Amygdala (tissue), 56 donors: ENCODE results near the gene FBXO8.

Source experiments
- DNase-seq, 56 donors: peaks; one replicate each; lab custom pipeline; 2025; lab: John Stamatoyannopoulos, UW

Gene FBXO8

DNA sequence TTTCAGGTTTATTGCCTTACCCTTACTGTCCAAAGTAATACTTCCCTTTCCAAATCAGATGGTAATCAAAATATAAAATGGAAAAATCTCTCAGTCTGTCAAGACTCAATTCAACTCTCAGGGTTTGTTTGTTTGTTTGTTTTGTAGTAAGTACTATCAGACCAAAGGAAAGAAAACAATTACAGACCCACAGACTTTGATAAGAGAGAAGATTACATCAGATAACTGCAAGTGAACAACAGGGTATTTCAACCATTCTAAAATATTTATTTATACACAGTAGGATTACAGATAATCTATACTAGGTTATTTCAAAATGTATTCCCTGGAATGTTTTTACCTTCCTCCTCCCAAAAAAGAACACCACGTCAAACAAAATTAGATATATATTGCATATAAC lies 28.9 kb downstream of the FBXO8 start:
- DNase-seq = no peak

DNA sequence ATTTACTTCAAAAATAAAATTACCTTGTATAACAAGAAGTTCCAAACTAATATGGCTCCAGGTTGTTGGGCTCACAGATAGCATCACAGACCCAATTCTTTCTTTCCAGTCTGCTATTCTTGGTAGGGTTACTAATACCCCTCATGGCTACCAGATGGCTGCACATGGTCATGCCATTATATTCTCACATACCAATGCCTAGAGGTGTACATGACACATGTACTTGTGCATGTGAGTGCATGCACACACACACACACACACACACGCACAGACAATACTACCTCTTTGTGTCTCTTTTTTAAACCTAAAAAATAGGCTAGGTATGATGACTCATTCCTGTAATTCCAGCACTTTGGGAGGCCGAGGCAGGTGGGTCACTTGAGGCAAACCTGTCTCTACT lies 31.1 kb downstream of the FBXO8 start:
- DNase-seq = no peak

DNA sequence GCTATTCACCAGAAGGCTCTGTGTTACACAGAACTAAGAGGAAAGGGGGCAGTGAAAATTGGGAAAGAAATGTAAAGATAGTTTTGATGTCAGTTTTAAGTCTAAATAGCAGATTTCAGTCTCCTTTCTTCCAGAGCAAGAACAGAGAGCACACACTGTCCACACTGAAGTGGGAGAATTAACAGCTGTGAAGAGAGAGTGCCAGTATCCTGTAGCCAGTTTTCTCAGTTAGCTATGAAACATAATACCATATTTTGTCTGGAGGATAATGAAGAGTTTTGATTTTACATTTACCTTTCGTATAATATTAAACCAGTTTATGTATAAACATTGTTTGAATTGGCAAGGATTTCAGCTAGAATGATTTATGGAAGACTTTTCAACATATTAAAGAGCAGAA lies 35.1 kb downstream of the FBXO8 start:
- DNase-seq = no peak

DNA sequence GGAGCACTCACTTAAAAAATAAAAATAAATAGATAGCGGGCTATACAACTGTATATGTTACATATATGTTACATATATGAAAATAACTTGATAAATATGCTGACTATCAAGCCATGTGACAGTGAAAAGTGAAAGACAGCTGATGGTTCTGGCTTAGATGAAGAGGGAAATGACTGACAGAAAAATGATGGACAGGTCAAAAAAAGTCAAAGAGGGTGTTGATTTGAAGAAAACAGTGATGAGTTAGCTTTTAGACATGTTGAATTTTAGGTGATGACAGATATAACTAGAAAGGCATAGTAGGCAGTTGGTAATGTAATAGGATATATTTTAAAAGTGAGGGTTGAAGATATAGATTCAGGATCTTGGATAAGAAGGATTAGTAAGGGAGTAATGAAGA lies 37.8 kb downstream of the FBXO8 start:
- no peak for DNase-seq

DNA sequence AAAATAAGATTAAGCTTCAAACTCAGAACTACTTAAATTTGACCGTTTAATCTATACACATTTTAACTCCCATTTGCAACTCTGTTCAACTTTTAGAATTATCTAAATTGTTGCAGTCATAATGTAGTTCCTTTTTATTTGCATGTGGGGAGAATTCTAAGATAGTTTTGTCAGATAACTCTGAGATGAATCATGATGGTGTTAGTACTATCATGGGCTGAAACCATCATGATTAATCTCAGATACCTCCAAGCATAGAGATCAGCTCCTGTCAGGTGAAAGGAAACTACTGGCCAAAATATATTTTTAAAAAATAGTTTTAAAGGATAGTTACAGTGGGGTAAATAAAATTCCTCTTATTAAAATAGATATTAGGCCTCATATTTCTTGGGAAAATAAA lies 39.0 kb downstream of the FBXO8 start:
- DNase-seq = no peak

DNA sequence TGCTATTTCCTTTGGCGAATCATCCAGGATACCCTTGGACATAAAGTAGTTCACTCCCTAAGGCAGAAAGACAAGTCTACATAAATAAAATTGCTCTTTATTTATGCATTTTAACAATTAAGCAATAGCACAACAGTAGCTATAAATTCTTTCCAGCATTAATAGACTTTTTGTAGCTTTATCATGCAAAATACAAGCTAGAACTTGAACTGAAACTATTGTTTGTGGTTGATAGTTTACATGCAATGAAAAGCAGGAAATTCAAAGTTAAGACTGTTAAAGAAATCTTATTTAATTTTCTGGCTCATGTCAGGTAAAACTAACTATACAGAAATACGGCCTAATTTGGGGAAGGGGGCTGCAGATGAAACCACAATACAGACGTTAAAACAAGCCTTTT lies 42.3 kb downstream of the FBXO8 start:
- no peak for DNase-seq

DNA sequence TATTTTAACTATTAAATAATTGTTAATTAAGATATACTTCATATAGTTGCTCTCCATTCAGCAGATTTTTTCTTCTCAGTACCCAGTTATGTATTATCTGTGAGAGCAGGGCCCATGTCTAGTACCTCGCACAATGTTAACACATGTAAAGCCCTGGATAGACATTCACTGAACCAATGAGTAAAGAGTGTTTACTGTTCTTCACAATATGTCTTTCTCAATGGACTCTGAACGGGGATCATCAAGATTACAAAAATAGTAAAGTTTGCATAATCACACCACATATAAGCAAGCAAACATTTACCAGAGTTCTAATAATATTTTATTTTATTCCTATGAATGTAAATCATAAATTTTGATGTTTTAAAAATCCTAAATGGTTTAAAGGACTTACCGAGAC lies 47.1 kb downstream of the FBXO8 start:
- no peak for DNase-seq

DNA sequence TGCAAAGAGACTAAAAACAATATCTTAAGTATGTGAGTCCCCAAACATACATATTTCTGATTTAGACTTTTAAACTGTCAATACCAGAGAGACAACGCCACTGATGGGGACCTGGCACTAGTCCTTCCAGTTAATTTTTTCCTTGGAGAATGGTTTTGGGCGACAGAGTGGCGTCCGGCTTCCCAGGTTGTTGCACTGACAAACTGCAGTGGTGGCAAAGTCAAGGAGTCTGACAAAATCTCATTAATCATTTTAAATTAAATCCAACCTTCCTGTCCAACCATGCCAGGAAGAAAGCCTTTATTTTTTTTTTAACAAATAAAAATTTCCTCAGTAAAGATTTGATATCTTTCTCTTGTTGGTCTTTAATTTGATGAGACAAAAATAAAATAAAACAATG lies 52.8 kb downstream of the FBXO8 start:
- DNase-seq = no peak

DNA sequence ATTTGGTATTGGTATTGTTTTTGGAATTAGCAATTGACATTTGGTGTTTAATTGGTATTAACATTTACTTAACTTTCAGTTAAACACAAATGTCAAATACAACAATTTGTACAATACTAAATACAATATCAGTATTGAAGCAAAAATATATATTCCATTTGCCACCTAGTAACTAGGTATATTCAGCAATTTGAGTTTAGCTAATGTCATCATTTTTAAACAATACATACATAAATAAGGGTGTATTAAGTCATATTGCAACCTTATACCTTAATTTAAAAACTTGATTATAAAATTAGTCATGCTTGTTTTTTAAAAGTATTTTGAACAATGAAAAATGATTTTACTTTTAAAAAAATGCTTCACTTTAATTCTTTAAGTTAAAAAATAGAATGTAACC lies 53.3 kb downstream of the FBXO8 start:
- DNase-seq = no peak

DNA sequence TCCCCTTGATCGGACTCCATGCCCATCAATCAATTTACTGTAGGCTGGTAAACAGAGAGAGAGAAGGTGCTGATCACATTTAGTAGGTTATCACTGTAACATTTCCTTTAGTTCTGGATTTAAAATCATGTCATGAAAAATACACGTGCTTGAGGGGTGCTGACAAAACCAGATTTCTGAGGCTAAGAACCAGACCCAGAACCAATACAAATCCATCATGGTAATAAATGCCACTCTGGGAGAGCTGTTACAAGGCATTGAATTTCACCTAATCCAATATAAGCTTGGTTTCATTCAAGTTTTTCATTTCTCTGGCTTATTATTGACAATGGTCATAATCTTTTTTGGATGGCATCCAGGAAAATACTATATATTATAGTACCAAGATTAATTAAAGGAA lies 54.5 kb downstream of the FBXO8 start:
- DNase-seq = no peak

DNA sequence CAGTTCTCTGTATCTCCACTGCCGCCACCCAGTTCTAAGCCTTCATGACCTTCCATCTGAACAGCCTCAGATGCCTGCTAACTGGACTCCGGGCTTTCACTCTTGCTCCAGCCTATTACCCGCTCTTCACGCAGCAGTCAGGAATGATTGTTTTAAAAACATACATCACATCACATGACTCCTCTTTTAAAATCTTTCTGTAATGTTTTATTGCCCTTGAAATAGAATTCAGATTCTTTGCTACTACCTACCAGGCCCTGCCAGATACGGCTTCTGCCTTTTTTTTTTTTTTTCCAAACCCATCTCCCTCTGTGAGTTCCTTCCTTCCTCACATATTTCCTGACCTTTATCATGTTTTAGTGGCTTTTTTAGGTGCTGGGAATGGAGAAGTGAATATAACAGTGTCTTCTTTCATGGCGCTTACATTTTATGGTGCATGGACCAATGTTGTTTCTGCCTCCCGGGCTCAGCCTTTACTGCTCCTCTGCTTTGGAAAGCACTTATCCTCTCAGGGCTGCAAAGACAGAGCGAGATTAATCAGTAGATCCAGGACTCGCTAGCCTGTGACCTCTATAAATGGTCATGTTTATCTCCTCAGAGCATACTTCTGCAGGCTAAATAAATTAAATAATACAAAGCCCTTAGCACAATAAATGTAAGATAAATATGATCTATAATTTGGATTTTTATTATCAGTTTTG lies 58.0 kb downstream of the FBXO8 start:
- no peak for DNase-seq

DNA sequence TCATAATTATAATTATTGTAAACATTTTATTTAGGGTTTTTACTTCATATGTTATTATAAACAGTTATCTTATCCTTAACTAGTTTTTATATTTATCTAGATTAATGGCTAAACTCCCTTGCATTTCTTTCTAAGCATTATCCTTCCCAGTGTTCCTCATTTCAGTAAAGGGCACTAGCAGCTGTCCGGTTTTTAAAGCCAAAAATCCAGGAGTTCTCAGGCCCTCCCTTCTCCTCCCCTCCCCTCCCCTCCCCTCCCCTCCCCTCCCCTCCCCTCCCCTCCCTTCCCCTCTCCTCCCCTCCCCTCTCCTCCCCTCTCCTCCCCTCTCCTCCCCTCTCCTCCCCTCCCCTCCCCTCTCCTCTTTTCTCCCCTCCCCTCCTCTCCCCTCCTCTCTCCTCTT lies 58.9 kb downstream of the FBXO8 start:
- no peak for DNase-seq

DNA sequence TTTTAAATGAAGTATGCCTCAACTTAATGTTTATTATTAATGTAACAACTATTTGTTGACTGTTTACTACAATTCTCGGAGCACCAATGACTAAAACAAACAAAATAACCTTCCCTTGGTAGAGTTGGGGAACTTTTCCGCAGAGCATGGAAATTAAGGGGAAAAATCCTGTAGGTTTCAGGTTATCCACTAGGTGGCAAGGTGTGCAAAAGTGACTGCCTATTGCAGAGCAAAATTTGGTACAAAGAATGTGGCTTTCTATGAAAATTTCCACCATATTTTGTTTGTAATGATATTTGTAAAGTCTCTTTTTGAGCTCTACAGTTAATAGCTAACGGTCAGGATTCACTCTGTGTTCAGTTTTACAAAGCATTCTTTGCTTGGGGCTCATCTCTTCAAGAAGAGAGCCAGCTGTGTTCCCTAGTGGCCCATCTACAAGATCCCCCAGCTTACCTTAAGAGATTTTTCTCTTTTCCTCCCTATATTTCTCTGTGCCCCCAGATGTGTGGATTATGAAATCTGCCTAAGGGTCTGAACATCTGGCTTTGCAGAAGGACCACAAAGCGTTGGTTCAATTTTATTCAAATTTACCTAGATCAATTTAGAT lies 61.1 kb downstream of the FBXO8 start:
- no peak for DNase-seq

DNA sequence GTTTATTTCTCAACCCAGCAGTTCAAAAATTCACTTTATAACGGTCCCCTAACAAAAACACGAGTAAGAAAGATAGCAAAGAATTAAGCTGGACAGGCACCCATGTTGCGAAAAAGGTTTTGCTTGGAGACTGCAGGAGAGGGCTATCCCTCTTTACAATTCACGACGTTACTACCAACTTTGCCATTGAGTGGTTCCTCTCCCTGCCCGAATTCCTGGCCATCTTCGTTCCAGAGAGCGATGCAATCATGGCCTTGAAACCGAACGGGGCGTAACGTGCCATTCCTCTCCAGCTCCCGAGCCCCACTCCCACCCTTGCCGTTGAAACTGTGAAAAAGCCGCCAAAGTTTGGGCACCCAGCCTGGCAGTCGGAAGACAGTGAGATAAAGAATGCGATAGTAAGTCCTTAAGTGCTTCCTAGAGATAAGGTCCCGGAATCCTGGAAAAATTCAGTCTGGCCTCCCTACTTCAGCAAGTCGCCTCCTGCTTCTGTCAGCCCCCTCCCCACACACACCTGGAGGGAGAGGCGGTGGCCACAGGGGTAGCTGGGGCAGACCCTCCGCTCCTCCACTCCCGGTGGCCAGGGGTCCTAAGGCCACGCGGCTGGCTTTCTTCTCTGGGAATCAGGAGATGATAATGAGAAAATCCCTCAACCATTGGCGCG lies 65.2 kb downstream of the FBXO8 start:
- no peak for DNase-seq

DNA sequence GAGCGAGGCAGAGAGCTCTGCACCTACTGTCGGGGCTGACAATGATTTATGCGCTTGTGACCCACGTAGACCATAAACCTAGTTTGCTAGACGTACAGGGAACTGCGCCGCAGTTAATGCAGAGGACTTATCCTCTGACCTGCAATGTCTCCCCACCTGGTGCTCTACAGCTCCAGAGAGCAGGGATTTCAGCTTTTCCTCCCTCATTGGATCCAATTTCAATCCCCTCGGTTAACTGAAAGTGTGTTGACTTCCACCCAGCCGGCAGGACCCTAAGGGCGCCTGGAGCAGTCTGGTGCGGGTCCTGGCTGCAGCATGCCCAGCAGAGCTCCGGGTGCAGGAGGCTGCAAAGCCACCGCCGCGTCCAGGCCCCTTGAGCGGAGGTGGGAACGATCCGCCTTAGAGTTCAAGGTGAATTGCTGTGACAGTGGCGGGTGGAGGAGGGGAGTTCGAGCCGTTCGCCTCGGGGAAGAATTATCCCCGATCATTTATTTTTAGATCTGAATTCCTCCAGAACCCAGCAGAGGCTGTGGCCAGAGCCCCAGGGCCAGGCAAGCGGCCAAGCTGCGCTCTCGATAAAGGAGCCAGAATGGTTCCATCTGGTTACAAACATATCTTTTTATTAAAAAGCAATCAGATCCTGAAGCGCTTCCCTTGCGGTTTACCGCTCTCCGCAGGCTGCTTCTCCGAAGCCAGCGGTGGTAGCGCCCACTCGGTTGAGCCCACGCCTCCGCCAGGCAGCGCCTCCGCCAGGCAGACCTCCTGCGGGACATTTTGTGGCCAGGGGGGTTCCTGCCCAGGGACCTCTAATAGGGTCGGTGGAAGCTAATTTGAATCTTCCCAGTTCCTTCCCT lies 66.0 kb downstream of the FBXO8 start:
- DNase-seq = no peak

DNA sequence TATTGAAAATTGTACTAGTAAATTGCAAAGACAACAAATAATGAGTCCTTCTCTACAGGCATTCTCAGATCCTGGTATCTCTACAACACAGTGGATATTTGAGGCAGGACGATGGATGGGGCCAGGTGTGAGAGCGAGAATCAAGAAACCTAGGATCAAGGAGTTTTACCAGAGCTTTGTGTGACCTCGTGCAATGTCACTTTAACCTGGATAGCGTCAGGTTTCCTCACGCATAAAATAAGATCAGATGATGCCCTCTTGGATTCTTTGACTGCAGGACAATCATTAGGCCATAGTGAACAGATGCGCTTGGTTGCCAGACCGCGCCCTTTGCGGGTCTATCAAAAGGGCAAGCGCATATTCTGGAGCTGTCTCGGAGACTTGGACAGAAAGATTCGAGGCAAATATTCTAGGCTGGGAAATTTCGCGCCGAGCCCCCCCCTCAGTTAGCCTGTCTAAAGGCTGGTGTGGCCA lies 66.6 kb downstream of the FBXO8 start:
- no peak for DNase-seq

DNA sequence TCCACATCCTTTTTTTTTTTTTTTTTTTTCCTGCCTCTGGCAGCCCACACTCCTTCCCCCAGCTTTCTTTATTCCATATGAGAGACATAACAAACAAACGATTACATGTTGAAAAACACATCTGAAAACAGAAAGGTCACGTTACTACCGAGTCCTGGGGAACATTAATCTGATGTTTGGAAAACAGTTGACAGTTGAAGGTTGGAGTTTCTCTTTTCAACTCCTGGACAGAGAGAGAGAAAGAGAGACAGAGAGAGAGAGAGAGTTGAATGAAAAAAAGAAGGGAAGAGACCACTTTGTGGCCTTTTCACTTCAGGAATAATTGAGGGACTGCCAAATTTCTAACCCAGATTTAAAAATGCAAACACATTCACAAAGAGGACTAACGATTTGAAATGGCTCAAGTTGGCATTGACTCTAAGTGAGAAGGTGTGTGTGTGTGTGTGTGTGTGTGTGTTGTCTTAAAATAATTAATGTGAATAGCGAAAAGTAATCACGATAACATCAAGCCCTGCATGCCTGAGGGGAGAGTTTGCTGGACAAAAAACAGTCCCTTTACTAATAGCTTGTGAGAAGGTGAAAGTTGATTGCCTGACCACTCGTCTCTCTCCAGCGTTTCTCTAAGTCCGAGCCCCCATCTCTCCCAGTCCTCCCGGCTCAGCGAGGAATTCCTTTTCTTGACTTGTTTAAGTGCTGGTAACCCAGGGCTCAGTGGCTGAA lies 67.3 kb downstream of the FBXO8 start:
- DNase-seq = no peak

DNA sequence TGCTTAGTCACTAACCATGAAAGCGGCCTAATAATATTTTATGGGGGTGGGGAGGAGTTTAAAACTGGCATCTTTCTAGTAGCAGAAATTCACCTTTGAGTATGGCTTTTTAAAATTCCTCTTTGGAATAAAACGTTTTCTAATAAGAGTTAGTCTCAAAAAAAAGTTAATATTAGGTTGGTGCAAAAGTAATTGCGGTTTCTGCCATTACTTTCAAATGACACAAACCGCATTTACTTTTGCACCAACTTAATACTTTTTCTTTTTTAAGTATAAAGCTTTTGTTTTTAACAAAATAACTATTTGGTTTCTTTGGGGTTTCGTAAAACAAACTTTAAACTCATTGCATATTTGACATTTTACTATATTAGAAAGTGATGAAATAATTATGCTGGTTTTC lies 68.4 kb downstream of the FBXO8 start:
- no peak for DNase-seq

DNA sequence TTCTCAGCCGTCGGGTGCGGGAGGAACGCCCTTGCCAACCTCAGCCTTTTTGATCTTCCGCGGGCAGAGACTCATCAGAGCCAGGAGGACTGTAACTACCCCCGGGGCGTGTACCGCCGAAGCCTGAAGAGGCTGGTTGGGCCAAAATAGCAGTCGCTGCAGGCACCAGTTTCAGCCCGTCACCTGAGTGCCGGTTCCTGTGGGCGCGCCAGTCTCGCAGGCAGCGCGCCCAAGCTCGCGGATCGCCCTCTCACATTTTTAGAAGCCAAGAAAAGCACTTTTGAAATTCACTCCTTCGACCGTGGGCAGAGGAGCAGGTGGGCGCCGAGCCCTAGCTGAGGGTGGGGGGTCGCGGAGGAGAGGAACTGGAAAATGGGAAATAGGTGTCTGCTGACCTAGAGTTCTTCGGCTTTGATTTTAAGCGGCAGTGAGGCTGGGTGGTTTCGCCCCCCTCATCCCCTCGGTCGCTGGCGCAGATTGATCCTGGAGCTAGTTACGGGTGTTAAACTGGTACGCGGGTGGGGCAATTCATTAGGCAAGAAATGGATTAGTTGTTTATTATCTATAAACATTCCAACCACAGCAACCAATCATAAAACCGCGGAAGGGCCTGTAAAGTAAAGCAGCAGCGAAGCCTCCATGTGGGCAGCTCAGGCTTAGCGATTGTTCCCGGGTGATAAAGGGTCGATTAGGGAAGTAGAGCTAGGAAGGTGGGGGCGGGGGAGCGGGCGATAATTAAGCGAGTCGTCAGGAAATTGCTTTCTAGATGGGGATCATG lies 69.2 kb downstream of the FBXO8 start:
- DNase-seq = no peak

DNA sequence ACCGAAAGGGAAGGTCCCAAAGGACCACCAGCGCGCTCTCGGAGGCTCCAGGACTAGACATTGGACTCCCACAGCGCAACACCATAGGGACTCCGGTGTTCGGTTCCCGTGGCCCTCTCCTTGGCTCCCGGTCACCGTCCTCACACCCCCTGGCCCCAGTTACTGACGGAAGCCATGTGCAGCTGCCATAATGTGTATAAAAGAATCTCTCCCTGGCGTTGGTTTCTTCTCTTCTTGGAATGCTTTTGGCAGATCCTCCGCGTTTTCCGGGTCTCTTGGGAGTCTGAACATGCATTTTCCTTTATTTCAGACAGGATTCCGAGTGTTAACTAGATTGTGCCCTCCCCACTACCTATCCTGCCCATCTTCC lies 69.8 kb downstream of the FBXO8 start:
- no peak for DNase-seq
